HepG2 (cell line): Measurements from ENCODE around the gene RTEL1. TPM values are rescaled to one million over a fixed set of nuclear protein-coding genes. Genes with fewer than 3 reads are reported as not detected.
A peak's percentile ranks its signal among the peaks of the same experiment; 100 is the strongest.

Source experiments
- EP300 ChIP-seq, 3 experiments: sonication (generic) in 1 of 3; formaldehyde crosslinking in 1 of 3; IDR thresholded peaks; 2 replicates each; pipeline versions ENCODE4 v1.5.1 to v1.6.1; 2011 to 2020; ENCODE audit warnings: low read depth in 2 of 3, low read length in 2 of 3, borderline replicate concordance in 1 of 3, improper control_type of control experiment in 1 of 3, mild to moderate bottlenecking in 1 of 3, missing genetic modification reagents in 1 of 3, moderate library complexity in 1 of 3
- ETV5 ChIP-seq: IDR thresholded peaks from 2 replicates; pipeline ENCODE4 v1.6.1; 2018; ENCODE audit warnings: missing biosample characterization, missing genetic modification reagents, inconsistent platforms, borderline replicate concordance
- GTF3A ChIP-seq: sonication (generic); formaldehyde crosslinking; conservative IDR thresholded peaks from 2 replicates; pipeline ENCODE4 v1.4.0; 2020; ENCODE audit warnings: mild to moderate bottlenecking, missing genetic modification reagents
- KLF13 ChIP-seq: sonication (generic); formaldehyde crosslinking; IDR thresholded peaks from 2 replicates; pipeline ENCODE4 v1.4.0; 2020; ENCODE audit warnings: mild to moderate bottlenecking, missing genetic modification reagents
- KLF15 ChIP-seq: sonication (generic); formaldehyde crosslinking; IDR thresholded peaks from 2 replicates; pipeline ENCODE4 v1.8.1; 2023; ENCODE audit warnings: borderline replicate concordance, mild to moderate bottlenecking, inconsistent platforms, missing genetic modification reagents, mixed read lengths
- POLR2AphosphoS2 ChIP-seq: IDR thresholded peaks from 2 replicates; pipeline ENCODE4 v1.6.1; 2011; ENCODE audit warnings: low read depth, low read length, improper control_type of control experiment
- POLR2G ChIP-seq: fragments of 200-400 bp; formaldehyde crosslinking; IDR thresholded peaks from 2 replicates; pipeline ENCODE4 v1.6.1; 2018; ENCODE audit warnings: mild to moderate bottlenecking, low read depth, low read length, moderate library complexity
- ZFP82 ChIP-seq: sonication (generic); formaldehyde crosslinking; IDR thresholded peaks from 2 replicates; pipeline ENCODE4 v1.5.1; 2020; ENCODE audit warnings: mild to moderate bottlenecking, missing genetic modification reagents, borderline replicate concordance
- ZMYM4 ChIP-seq: sonication (generic); formaldehyde crosslinking; IDR thresholded peaks from 2 replicates; pipeline ENCODE4 v1.8.1; 2023; ENCODE audit warnings: mild to moderate bottlenecking, missing genetic modification reagents
- ZNF589 ChIP-seq: sonication (generic); formaldehyde crosslinking; conservative IDR thresholded peaks from 2 replicates; pipeline ENCODE4 v1.8.0; 2022; ENCODE audit warnings: mild to moderate bottlenecking, moderate library complexity, missing genetic modification reagents
- ZNF724P ChIP-seq: sonication (generic); formaldehyde crosslinking; IDR thresholded peaks from 2 replicates; pipeline ENCODE4 v1.8.0; 2022; ENCODE audit warnings: missing genetic modification reagents, borderline replicate concordance
- ZNF737 ChIP-seq: sonication (generic); formaldehyde crosslinking; IDR thresholded peaks from 2 replicates; pipeline ENCODE4 v1.5.0; 2020; ENCODE audit warnings: missing genetic modification reagents, mild to moderate bottlenecking, borderline replicate concordance
- polyA plus RNA-seq, 8 experiments: library from polyadenylated mRNA; depleted of rRNA in 3 of 8; stranded (reverse) in 7 of 8; unstranded in 1 of 8; fragments of >200 nt; fragmentation: Illumina TruSeq in 4 of 8; extraction: Trizol in 4 of 8; gene quantifications; 2 replicates each; pipeline versions ENCODE4 v1.2.1 to v1.2.3, GENCODE V29; 2011 to 2016; ENCODE audit warnings: low read depth in 4 of 8, missing spikeins in 1 of 8, mixed read lengths in 1 of 8; ENCODE audit not compliant: insufficient read depth in 1 of 8
- total RNA-seq, 5 experiments: library from RNA; depleted of rRNA; stranded (reverse); fragments of >200 nt; fragmentation: Illumina TruSeq; extraction: Trizol; gene quantifications; 2 replicates each; pipeline ENCODE4 v1.2.3, GENCODE V29; 2016; ENCODE audit warnings: low read depth in 1 of 5
- TF ChIP-seq, protein P1 (sequence below): sonication (generic); formaldehyde crosslinking; IDR thresholded peaks from 2 replicates; pipeline ENCODE4 v1.5.1; 2020; ENCODE audit warnings: mild to moderate bottlenecking, missing genetic modification reagents
- TF ChIP-seq, protein P2 (sequence below): sonication (generic); formaldehyde crosslinking; IDR thresholded peaks from 2 replicates; pipeline ENCODE4 v1.5.0; 2020; ENCODE audit warnings: missing genetic modification reagents, mild to moderate bottlenecking, borderline replicate concordance
- TF ChIP-seq, protein P3 (sequence below): sonication (generic); formaldehyde crosslinking; IDR thresholded peaks from 2 replicates; pipeline ENCODE4 v1.5.0; 2020; ENCODE audit warnings: mild to moderate bottlenecking, missing genetic modification reagents, moderate library complexity
- TF ChIP-seq, protein P4 (sequence below): sonication (generic); formaldehyde crosslinking; IDR thresholded peaks from 2 replicates; pipeline ENCODE4 v1.9.0; 2022; ENCODE audit warnings: low read depth, missing genetic modification reagents
- TF ChIP-seq, protein P5 (sequence below): sonication (generic); formaldehyde crosslinking; IDR thresholded peaks from 2 replicates; pipeline ENCODE4 v1.5.0; 2020; ENCODE audit warnings: missing genetic modification reagents, mild to moderate bottlenecking, borderline replicate concordance

RTEL1 gene
- total and polyA plus RNA-seq, 2 of the 13 experiments (the other 11 are each of a cell fraction or from before 2014, with no cell fraction given): 21.8 to 36.4 TPM

DNA sequence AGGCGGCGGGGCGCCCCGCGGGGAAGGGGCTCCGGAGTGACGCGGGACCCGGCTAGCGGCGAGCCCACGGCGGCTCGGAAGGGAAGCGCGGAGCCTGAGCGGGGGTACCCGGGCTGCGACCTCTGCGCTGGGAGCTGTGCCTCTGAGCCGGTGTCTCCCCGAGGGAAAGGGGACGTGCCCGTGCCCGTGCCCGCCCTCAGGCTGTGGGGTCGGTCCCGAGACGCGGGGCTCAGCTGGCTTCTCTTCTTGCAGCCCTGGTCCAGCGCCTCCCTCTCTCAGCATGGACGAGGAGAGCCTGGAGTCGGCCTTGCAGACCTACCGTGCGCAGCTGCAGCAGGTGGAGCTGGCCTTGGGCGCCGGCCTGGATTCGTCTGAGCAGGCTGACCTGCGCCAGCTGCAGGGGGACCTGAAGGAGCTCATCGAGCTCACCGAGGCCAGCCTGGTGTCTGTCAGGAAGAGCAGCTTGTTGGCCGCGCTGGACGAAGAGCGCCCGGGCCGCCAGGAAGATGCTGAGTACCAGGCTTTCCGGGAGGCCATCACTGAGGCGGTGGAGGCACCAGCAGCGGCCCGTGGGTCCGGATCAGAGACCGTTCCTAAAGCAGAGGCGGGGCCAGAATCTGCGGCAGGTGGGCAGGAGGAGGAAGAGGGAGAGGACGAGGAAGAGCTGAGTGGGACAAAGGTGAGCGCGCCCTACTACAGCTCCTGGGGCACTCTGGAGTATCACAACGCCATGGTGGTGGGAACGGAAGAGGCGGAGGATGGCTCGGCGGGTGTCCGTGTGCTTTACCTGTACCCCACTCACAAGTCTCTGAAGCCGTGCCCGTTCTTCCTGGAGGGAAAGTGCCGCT lies 50.4 kb downstream of the RTEL1 start (continued):
- TF ChIP-seq, protein P1, sequence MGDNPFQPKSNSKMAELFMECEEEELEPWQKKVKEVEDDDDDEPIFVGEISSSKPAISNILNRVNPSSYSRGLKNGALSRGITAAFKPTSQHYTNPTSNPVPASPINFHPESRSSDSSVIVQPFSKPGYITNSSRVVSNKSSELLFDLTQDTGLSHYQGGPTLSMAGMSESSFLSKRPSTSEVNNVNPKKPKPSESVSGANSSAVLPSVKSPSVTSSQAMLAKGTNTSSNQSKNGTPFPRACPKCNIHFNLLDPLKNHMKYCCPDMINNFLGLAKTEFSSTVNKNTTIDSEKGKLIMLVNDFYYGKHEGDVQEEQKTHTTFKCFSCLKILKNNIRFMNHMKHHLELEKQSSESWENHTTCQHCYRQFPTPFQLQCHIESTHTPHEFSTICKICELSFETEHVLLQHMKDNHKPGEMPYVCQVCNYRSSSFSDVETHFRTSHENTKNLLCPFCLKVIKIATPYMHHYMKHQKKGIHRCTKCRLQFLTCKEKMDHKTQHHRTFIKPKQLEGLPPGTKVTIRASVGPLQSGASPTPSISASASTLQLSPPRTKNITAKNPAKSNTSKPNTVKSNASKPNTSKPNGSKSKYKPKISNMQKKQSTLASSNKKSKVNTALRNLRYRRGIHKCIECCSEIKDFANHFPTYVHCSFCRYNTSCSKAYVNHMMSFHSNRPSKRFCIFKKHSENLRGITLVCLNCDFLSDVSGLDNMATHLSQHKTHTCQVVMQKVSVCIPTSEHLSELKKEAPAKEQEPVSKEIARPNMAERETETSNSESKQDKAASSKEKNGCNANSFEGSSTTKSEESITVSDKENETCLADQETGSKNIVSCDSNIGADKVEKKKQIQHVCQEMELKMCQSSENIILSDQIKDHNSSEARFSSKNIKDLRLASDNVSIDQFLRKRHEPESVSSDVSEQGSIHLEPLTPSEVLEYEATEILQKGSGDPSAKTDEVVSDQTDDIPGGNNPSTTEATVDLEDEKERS (CRISPR knock-in tag): no peak
- TF ChIP-seq POLR2AphosphoS2 (no peak), ZNF737 (CRISPR knock-in tag) (0 out of 2 replicates have a peak, but pooled peaks have one; percentile 73), KLF15 (peak; percentile 76; the same call in 1 of the 2 replicates), GTF3A (CRISPR knock-in tag) (0 out of 2 replicates have a peak, but pooled peaks have one; percentile 45), ZNF724P (CRISPR knock-in tag) (0 out of 2 replicates have a peak, but pooled peaks have one; percentile 7), ZNF589 (CRISPR knock-in tag) (0 out of 2 replicates have a peak, but pooled peaks have one; percentile 35), KLF13 (CRISPR knock-in tag) (peak; percentile 84; the same call in 1 of the 2 replicates), ZMYM4 (CRISPR knock-in tag) (no peak; the same call in 1 of the 2 replicates), ETV5 (CRISPR knock-in tag) (no peak; the same call in 1 of the 2 replicates), ZFP82 (CRISPR knock-in tag) (no peak), POLR2G (no peak), EP300 (IDR thresholded peaks at IDR 0.05; ENCODE audit: low read depth in 2 of 2, low read length in 2 of 2) (no peak), EP300 (CRISPR knock-in tag; IDR thresholded peaks at IDR 0.05; ENCODE audit: borderline replicate concordance) (no peak)
- TF ChIP-seq, protein P2, sequence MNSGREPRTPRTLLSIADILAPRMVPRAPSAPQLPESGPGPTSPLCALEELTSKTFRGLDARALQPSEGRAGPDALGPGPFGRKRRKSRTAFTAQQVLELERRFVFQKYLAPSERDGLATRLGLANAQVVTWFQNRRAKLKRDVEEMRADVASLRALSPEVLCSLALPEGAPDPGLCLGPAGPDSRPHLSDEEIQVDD (CRISPR knock-in tag): peak; percentile 87
- TF ChIP-seq, protein P3, sequence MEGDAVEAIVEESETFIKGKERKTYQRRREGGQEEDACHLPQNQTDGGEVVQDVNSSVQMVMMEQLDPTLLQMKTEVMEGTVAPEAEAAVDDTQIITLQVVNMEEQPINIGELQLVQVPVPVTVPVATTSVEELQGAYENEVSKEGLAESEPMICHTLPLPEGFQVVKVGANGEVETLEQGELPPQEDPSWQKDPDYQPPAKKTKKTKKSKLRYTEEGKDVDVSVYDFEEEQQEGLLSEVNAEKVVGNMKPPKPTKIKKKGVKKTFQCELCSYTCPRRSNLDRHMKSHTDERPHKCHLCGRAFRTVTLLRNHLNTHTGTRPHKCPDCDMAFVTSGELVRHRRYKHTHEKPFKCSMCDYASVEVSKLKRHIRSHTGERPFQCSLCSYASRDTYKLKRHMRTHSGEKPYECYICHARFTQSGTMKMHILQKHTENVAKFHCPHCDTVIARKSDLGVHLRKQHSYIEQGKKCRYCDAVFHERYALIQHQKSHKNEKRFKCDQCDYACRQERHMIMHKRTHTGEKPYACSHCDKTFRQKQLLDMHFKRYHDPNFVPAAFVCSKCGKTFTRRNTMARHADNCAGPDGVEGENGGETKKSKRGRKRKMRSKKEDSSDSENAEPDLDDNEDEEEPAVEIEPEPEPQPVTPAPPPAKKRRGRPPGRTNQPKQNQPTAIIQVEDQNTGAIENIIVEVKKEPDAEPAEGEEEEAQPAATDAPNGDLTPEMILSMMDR (CRISPR knock-in tag): peak; percentile 30
- TF ChIP-seq, protein P4, sequence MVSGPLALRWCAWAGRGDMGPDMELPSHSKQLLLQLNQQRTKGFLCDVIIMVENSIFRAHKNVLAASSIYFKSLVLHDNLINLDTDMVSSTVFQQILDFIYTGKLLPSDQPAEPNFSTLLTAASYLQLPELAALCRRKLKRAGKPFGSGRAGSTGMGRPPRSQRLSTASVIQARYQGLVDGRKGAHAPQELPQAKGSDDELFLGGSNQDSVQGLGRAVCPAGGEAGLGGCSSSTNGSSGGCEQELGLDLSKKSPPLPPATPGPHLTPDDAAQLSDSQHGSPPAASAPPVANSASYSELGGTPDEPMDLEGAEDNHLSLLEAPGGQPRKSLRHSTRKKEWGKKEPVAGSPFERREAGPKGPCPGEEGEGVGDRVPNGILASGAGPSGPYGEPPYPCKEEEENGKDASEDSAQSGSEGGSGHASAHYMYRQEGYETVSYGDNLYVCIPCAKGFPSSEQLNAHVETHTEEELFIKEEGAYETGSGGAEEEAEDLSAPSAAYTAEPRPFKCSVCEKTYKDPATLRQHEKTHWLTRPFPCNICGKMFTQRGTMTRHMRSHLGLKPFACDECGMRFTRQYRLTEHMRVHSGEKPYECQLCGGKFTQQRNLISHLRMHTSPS (CRISPR knock-in tag): 0 out of 2 replicates have a peak, but pooled peaks have one; percentile 35
- TF ChIP-seq, protein P5, sequence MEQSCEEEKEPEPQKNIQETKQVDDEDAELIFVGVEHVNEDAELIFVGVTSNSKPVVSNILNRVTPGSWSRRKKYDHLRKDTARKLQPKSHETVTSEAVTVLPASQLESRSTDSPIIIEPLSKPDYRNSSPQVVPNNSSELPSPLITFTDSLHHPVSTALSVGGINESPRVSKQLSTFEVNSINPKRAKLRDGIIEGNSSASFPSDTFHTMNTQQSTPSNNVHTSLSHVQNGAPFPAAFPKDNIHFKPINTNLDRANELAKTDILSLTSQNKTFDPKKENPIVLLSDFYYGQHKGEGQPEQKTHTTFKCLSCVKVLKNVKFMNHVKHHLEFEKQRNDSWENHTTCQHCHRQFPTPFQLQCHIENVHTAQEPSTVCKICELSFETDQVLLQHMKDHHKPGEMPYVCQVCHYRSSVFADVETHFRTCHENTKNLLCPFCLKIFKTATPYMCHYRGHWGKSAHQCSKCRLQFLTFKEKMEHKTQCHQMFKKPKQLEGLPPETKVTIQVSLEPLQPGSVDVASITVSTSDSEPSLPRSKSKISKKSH (CRISPR knock-in tag): peak; percentile 88
